Heart right ventricle (tissue), 16 donors: ENCODE measurements around the gene SLC27A1. TPM values are rescaled to one million over a fixed set of nuclear protein-coding genes. Genes with fewer than 3 reads are reported as not detected.

ENCODE experiments used
- ATAC-seq, 8 donors: fragments of 200-7000 bp; cut with Tn5 transposase; one replicate each; pipeline ENCODE4 v1.9.1; 2020; ENCODE audit warnings: mild to moderate bottlenecking in 8 of 8, moderate library complexity in 8 of 8, moderate number of reproducible peaks in 1 of 8
- DNase-seq, 2 donors: peaks; one replicate each; pipeline ENCODE4 v3.0.0-alpha.2; 2020
- H3K27ac ChIP-seq, 10 donors: fragments of 200-600 bp; sonication (generic) in 2 of 10; one replicate each; pipeline versions ENCODE4 v1.5.0 to v1.8.0; 2020 to 2022; ENCODE audit warnings: mild to moderate bottlenecking in 3 of 10
- H3K27me3 ChIP-seq, 7 donors: fragments of 200-600 bp; one replicate each; pipeline ENCODE4 v1.8.0; 2021 to 2022; ENCODE audit warnings: mild to moderate bottlenecking in 2 of 7
- H3K36me3 ChIP-seq, 9 donors: fragments of 200-600 bp; sonication (generic) in 1 of 9; one replicate each; pipeline versions ENCODE4 v1.5.0 to v1.8.0; 2020 to 2022; ENCODE audit warnings: mild to moderate bottlenecking in 2 of 9
- H3K4me1 ChIP-seq, 9 donors: fragments of 200-600 bp; sonication (generic) in 1 of 9; one replicate each; pipeline versions ENCODE4 v1.5.0 to v1.8.0; 2020 to 2022; ENCODE audit warnings: mild to moderate bottlenecking in 4 of 9
- H3K4me3 ChIP-seq, 10 donors: fragments of 200-600 bp; sonication (generic) in 2 of 10; one replicate each; pipeline versions ENCODE4 v1.5.0 to v1.8.0; 2020 to 2022; ENCODE audit warnings: mild to moderate bottlenecking in 7 of 10, moderate library complexity in 2 of 10
- H3K9me3 ChIP-seq, 11 donors: fragments of 200-600 bp in 10 of 11; sonication (generic) in 2 of 11; one replicate each; pipeline versions ENCODE4 v1.5.0 to v1.8.0; 2013 to 2022; ENCODE audit warnings: mild to moderate bottlenecking in 2 of 11, control low read depth in 1 of 11, moderate library complexity in 1 of 11
- WGBS, 2 donors: extraction: QIAGEN DNeasy Blood & Tissue Kit; methylation state at CpG; one replicate each; pipeline ENCODE4 v1.1.7; 2013; ENCODE audit warnings: inconsistent platforms in 1 of 2; 5-methylcytosine and 5-hydroxymethylcytosine counted together
- intact Hi-C, 10 donors: fragments of 100-400 bp; cut with DNase I; formaldehyde crosslinking; loops; one replicate each; pipeline versions ENCODE4 v1.11.1 to v1.14.2; 2022
- polyA plus RNA-seq, 2 donors: library from polyadenylated mRNA; stranded (reverse); fragments of 200-250 nt; gene quantifications; one replicate each; pipeline ENCODE4 v1.2.3, GENCODE V29; 2013
- total RNA-seq, 10 donors: library from RNA; stranded (reverse); fragmentation: NEBNext Ultra II Directional in 3 of 10; extraction: Animal tissue kit (Norgen Biotek cat#: 25700) in 3 of 10; gene quantifications; one replicate each; pipeline versions ENCODE4 v1.2.1 to v1.2.4, GENCODE V29; 2021 to 2023
- TF ChIP-seq, protein P1 (sequence below), 9 donors: fragments of 200-600 bp; sonication (generic) in 2 of 9; IDR thresholded peaks; one replicate each; pipeline versions ENCODE4 v1.5.0 to v1.8.0; 2021 to 2022; ENCODE audit warnings: antibody characterized with exemption in 9 of 9, mild to moderate bottlenecking in 5 of 9, moderate library complexity in 1 of 9
- donor health status: Arrhythmogenic right ventricular cardiomyopathy.
- donor health status: ischemic (EF 13 %, LVEDD 7.1; RV severe dilation, severe dysfunction).
- donor health status: healthy with polysubstance abuse.
- donor health status: DM: no; HTN: yes; CAD: no.
- donor health status: DM: no; HTN: no; CAD: no.
- donor health status: ischemic (EF 25% LVEDD 6.9; RV normal size, moderate dysfunction).
- donor health status: ischemic (EF 25% LVEDD 5.7; RV mildly dilated, moderate dysfunction).
- donor health status: healthy.
- donor health status: DM: yes; HTN: yes; CAD: no.
- donor health status: Ischemic cardiomyopathy.
- donor health status: ischemic (EF 35%, LVEDD 5.7; RV mildly dilated, moderate dysfunction).
- donor health status: nonischemic (EF 11% LVEDD 7.7; RV severe dilation, severe dysfunction).
- donor health status: DM: yes; HTN: yes; CAD: no.
- donor health status: PGD.
- donor health status: ischemic (EF 29% LVEDD 5.4; RV normal size, mild dysfunction).
- donor health status: nonischemic (EF 23%, LVEDD 6.1; RV moderate dilation, normal function).

SLC27A1 gene
- total and polyA plus RNA-seq, 12 donors: 16.0 to 78.3 (median 47.2) TPM

DNA sequence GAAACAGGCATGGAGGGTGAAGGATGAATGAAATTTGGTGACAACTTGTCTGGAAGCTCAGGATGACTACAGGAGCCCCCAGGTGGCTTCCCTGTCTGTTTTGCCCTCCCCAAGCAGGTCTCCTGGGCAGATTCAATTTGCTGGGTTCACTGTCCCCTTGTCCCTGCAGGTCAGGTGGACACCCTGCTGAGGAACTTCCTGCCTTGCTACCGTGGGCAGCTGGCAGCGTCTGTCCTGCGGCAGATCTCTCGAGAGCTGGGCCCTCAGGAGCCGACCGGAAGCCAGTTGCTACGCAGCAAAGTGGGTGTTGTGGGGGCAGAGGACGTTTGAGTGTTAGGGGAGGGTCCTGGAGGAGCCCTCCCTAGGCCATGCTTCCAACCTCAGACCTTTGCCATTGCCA, 60.3 kb downstream of the SLC27A1 start:
- ATAC-seq (no peak), DNase-seq (no peak)
- H3K9me3 ChIP-seq: peaks cover 0 to 11% (median 0%) of the 10 kb centered on the region in 11 donors
- no peaks in the 10 kb centered on the region for H3K36me3 ChIP-seq
- TF ChIP-seq, protein P1, sequence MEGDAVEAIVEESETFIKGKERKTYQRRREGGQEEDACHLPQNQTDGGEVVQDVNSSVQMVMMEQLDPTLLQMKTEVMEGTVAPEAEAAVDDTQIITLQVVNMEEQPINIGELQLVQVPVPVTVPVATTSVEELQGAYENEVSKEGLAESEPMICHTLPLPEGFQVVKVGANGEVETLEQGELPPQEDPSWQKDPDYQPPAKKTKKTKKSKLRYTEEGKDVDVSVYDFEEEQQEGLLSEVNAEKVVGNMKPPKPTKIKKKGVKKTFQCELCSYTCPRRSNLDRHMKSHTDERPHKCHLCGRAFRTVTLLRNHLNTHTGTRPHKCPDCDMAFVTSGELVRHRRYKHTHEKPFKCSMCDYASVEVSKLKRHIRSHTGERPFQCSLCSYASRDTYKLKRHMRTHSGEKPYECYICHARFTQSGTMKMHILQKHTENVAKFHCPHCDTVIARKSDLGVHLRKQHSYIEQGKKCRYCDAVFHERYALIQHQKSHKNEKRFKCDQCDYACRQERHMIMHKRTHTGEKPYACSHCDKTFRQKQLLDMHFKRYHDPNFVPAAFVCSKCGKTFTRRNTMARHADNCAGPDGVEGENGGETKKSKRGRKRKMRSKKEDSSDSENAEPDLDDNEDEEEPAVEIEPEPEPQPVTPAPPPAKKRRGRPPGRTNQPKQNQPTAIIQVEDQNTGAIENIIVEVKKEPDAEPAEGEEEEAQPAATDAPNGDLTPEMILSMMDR (IDR thresholded peaks at IDR 0.05): no peak
- no peaks in the 10 kb centered on the region for H3K4me1 ChIP-seq
- H3K4me3 ChIP-seq: no peak overlapping the region
- 13 to 14% methylated on average over 8 of the region's 8 CpGs for WGBS, 2 donors
- intact Hi-C loops: loop anchor here in 2 of 10 donors (10.0 kb wide), 2 partner anchors 54 to 244 kb away; no protein-coding TSS in a partner anchor
- H3K27me3 ChIP-seq: peaks cover 0 to 35% (median 7%) of the 10 kb centered on the region in 7 donors
- no peak overlapping the region for H3K27ac ChIP-seq

DNA sequence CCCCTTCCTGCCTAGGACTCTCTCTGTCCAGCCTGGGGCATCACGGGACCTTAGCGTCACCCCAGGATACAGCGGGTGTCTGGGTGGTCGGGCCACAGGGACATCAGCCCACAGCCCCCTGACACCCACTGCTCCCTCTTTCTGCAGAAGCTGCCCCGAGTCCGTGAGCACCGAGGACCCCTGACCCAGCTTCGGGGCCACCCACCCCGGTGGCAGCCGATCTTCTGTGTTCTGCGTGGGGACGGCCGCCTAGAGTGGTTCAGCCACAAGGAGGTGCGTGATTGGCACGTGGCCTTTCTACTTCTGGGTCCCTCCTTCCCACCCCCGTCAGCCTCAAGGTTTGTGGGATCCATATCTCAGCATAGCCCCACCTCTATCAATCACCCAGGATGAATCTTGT, 61.8 kb downstream of the SLC27A1 start:
- intact Hi-C loops: loop anchor here in 2 of 10 donors (10.0 kb wide), 2 partner anchors 53 to 243 kb away; no protein-coding TSS in a partner anchor
- Histone ChIP-seq H3K9me3 (peaks cover 0 to 11% (median 0%) of the 10 kb centered on the region in 11 donors), H3K27ac (no peak overlapping the region), H3K4me3 (no peak overlapping the region), H3K36me3 (no peaks in the 10 kb centered on the region), H3K27me3 (peaks cover 0 to 34% (median 6%) of the 10 kb centered on the region in 7 donors), H3K4me1 (no peaks in the 10 kb centered on the region)
- no peak for ATAC-seq
- DNase-seq: no peak
- WGBS, 2 donors: 82 to 85% methylated on average over 16 of the region's 16 CpGs
- TF ChIP-seq, protein P1 (IDR thresholded peaks at IDR 0.05): no peak

DNA sequence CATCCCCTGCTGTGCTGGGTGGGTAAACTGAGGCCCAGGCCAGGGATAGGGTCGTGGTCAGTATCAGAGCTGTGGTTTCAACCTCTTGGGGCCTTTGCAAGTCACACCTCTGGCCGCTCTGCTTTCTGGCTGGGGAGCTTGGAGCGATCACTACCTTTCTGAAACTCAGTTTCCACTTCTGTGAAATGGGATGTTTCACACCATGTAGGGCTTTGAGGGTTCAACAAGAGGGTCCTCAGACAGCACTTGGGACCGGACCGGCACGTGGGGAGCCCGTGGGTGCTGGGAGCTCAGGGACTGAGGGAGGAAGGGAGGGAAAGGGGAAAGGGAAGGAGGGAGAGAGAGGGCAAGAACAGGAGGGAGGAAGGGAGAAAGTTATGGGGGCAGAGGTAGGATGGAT, 62.2 kb downstream of the SLC27A1 start:
- H3K9me3 ChIP-seq: peaks cover 0 to 11% (median 0%) of the 10 kb centered on the region in 11 donors
- peaks cover 0 to 39% (median 6%) of the 10 kb centered on the region in 7 donors for H3K27me3 ChIP-seq
- H3K27ac ChIP-seq: no peak overlapping the region
- no peaks in the 10 kb centered on the region for H3K36me3 ChIP-seq
- H3K4me3 ChIP-seq: no peak overlapping the region
- TF ChIP-seq, protein P1 (IDR thresholded peaks at IDR 0.05): no peak
- no peaks in the 10 kb centered on the region for H3K4me1 ChIP-seq
- intact Hi-C loops: loop anchor here in 2 of 10 donors (10.0 kb wide), 2 partner anchors 52 to 242 kb away; no protein-coding TSS in a partner anchor
- 58% methylated on average over 7 of the region's 7 CpGs for WGBS, 2 donors
- no peak for ATAC-seq
- no peak for DNase-seq

DNA sequence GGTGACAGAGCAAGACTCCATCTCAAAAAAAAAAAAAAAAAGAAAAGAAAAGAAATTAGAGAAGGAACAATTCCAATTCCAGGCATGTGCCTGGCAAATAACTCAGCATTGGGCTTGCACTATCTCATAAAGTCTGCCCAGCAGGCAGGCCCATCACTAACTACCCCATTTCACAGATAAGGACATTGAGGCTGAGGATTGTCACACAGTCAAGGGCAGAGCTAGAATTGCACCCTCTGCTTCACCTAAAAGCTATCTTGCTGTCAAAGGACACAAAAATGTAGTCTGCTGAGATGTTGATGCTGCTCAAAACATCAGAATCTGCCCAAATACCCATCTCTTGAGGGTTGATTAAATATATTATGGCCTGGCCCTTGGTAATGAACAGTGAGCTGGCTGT, 64.4 kb downstream of the SLC27A1 start:
- peaks cover 0 to 32% (median 4%) of the 10 kb centered on the region in 7 donors for H3K27me3 ChIP-seq
- no peaks in the 10 kb centered on the region for H3K36me3 ChIP-seq
- intact Hi-C loops: loop anchor here in 4 of 10 donors (5.0 to 10.0 kb wide), 3 partner anchors 38 to 240 kb away; no protein-coding TSS in a partner anchor
- no peak overlapping the region for H3K27ac ChIP-seq
- peaks cover 7 to 14% (median 10%) of the 10 kb centered on the region in 9 donors for H3K4me1 ChIP-seq
- TF ChIP-seq, protein P1 (IDR thresholded peaks at IDR 0.05): no peak
- DNase-seq (no peak), ATAC-seq (no peak)
- no peaks in the 10 kb centered on the region for H3K9me3 ChIP-seq
- no peak overlapping the region for H3K4me3 ChIP-seq
